Ascending aorta (tissue), 2 donors: Measurements from ENCODE around the gene SIN3A. TPM values are rescaled to one million over a fixed set of nuclear protein-coding genes. Genes with fewer than 3 reads are reported as not detected.

Experiments
- DNase-seq, 2 donors: peaks; one replicate each; pipeline ENCODE4 v3.0.0-alpha.2; 2019; ENCODE audit warnings: low spot score in 2 of 2
- H3K27ac ChIP-seq, 2 donors: fragments of 200-600 bp; sonication (generic); one replicate each; pipeline ENCODE4 v1.5.1; 2016 to 2017; ENCODE audit warnings: mild to moderate bottlenecking in 1 of 2
- H3K27me3 ChIP-seq: fragments of 200-600 bp; sonication (generic); one replicate; pipeline ENCODE4 v1.5.1; 2017
- H3K36me3 ChIP-seq, 2 donors: fragments of 200-600 bp; sonication (generic); one replicate each; pipeline ENCODE4 v1.5.1; 2016
- H3K4me1 ChIP-seq, 2 donors: fragments of 200-600 bp; sonication (generic); one replicate each; pipeline ENCODE4 v1.5.1; 2016 to 2017; ENCODE audit warnings: mild to moderate bottlenecking in 1 of 2
- H3K4me3 ChIP-seq, 2 donors: fragments of 200-600 bp; sonication (generic); one replicate each; pipeline ENCODE4 v1.5.1; 2016 to 2017; ENCODE audit warnings: mild to moderate bottlenecking in 1 of 2
- H3K9me3 ChIP-seq, 2 donors: fragments of 200-600 bp; sonication (generic); one replicate each; pipeline ENCODE4 v1.5.1; 2016
- intact Hi-C: fragments of 100-400 bp; cut with DNase I; formaldehyde crosslinking; loops from one replicate; pipeline ENCODE4 v1.15.1; 2023
- total RNA-seq: library from RNA; depleted of rRNA; stranded (reverse); fragments of >200 nt; gene quantifications from one replicate; pipeline ENCODE4 v1.1.0, GENCODE V29; 2016
- TF ChIP-seq, protein P1 (sequence below), 3 experiments: fragments of 200-600 bp in 2 of 3; fragments of 450-650 bp in 1 of 3; sonication (generic) in 2 of 3; IDR thresholded peaks; one replicate each; pipeline ENCODE4 v1.5.1; 2016 to 2019; ENCODE audit warnings: antibody characterized with exemption in 3 of 3, mild to moderate bottlenecking in 1 of 3, moderate library complexity in 1 of 3

Gene SIN3A
- total RNA-seq, 1 donor from 2014 or later: 41.0 TPM

DNA sequence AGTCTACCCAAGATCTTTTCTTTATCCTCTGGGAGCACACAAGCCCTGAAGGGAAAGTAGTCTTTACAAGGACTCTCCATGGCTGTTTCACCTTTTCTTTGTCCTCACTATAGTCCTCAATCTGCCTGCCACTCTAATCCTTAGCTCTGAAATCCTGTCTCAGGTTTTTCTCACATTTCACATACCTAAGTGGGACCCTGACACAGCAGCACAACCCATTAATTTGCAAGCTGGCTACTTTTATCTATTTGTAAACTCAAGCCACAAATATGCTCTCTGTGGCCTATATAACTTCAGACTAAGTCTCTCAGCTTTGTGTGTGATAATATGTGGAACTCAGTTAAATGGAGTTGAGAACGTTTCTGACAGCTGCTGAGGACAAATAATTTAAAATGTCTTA, 19.8 kb downstream of the SIN3A start:
- no peak overlapping the region for H3K4me3 ChIP-seq
- TF ChIP-seq, protein P1, sequence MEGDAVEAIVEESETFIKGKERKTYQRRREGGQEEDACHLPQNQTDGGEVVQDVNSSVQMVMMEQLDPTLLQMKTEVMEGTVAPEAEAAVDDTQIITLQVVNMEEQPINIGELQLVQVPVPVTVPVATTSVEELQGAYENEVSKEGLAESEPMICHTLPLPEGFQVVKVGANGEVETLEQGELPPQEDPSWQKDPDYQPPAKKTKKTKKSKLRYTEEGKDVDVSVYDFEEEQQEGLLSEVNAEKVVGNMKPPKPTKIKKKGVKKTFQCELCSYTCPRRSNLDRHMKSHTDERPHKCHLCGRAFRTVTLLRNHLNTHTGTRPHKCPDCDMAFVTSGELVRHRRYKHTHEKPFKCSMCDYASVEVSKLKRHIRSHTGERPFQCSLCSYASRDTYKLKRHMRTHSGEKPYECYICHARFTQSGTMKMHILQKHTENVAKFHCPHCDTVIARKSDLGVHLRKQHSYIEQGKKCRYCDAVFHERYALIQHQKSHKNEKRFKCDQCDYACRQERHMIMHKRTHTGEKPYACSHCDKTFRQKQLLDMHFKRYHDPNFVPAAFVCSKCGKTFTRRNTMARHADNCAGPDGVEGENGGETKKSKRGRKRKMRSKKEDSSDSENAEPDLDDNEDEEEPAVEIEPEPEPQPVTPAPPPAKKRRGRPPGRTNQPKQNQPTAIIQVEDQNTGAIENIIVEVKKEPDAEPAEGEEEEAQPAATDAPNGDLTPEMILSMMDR (IDR thresholded peaks at IDR 0.05): no peak
- no peak overlapping the region for H3K27ac ChIP-seq
- no peaks in the 10 kb centered on the region for H3K9me3 ChIP-seq
- peaks cover 18 to 30% of the 10 kb centered on the region in 2 donors for H3K36me3 ChIP-seq
- no peaks in the 10 kb centered on the region for H3K4me1 ChIP-seq
- intact Hi-C loops: no loop called here
- no peak for DNase-seq
- H3K27me3 ChIP-seq: no peaks in the 10 kb centered on the region

DNA sequence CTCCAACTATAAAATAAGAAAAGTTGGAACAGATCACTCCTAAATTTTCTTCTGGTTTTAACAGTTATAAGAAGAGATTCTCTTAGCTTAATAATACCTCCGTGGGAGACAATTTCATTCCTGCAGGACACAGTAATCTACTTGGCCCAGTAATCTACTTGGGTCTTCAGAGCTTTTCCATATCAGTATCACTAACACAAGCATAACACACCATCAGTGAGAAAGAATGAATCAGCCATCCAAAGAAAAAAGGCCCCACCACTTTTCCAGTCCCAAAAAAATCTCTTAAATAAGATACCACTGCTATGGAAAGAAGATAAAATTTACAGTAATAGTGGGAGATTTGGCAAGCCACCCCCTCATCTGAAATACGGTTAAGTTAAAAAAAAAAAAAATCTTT, 20.2 kb downstream of the SIN3A start:
- no peaks in the 10 kb centered on the region for H3K27me3 ChIP-seq
- intact Hi-C loops: no loop called here
- DNase-seq: no peak
- H3K36me3 ChIP-seq: peaks cover 19 to 32% of the 10 kb centered on the region in 2 donors
- H3K4me3 ChIP-seq: no peak overlapping the region
- TF ChIP-seq, protein P1 (IDR thresholded peaks at IDR 0.05): no peak
- no peaks in the 10 kb centered on the region for H3K4me1 ChIP-seq
- no peaks in the 10 kb centered on the region for H3K9me3 ChIP-seq
- no peak overlapping the region for H3K27ac ChIP-seq

DNA sequence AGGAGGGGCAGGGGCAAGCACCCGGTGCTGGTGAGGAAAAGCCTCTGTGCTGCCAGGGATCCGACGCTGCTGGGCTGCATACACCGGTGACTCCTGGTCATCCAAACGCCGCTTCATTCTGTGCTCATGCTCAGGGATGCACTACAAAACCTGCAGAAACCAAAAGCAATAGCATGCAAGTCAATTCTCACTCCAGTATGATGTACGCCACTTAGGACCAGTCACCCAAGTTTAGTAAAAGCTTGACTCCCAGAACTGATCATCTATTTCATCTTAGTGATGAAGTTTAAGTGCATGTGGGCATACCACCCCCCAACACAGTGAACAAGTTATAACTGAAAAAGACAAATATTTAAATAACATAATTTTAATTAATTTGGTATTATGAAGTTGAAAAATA, 21.2 kb downstream of the SIN3A start:
- Histone ChIP-seq H3K36me3 (peaks cover 19 to 37% of the 10 kb centered on the region in 2 donors), H3K4me1 (no peaks in the 10 kb centered on the region), H3K27ac (no peak overlapping the region), H3K4me3 (no peak overlapping the region), H3K9me3 (no peaks in the 10 kb centered on the region), H3K27me3 (no peaks in the 10 kb centered on the region)
- intact Hi-C loops: no loop called here
- TF ChIP-seq, protein P1 (IDR thresholded peaks at IDR 0.05): no peak
- no peak for DNase-seq

DNA sequence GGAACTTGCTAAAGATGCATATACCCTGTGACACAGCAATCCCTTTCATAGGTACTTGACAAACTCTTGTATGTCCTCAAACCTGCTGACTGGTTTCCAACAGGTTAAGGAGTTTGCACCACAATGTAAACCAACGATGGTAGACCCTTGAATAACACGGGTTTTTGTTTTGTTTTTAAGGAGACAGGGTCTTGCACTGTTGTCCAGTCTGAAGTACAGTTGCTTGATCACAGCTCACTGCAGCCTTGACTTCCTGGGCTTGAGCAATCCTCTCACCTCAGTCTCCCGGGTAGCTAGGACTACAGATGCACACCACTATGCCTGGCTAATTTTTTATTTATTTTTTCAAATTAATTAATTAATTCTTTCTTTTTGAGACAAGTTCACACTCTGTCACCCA, 23.3 kb downstream of the SIN3A start:
- Histone ChIP-seq H3K36me3 (peaks cover 27 to 46% of the 10 kb centered on the region in 2 donors), H3K4me3 (no peak overlapping the region), H3K4me1 (no peaks in the 10 kb centered on the region), H3K27me3 (no peaks in the 10 kb centered on the region), H3K9me3 (no peaks in the 10 kb centered on the region), H3K27ac (no peak overlapping the region)
- intact Hi-C loops: no loop called here
- DNase-seq: no peak
- TF ChIP-seq, protein P1 (IDR thresholded peaks at IDR 0.05): no peak

DNA sequence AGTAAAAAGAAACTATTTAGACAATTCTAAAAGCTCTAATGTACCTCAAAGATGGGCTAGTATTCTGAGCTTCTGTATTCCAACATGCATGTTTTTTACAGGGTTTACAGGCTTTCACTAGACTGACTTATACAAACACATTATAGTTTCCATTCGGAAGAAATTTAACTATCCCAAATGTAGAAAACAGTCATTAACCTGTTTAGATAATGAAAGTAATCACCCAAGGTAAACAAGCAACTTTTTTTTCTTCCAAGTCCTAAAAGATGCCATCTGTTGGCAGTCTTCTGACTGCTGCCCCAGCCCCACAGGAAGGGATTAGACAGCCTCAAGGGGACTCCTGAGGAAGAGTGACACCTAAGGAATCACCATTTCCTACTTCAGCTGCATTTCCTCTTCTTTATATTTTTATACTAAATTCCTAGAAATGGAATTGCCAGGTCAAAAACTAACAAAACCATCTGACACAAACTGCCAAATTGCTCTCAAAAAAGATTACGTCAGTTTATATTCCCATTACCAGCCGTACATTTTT, 25.5 kb downstream of the SIN3A start:
- TF ChIP-seq, protein P1 (IDR thresholded peaks at IDR 0.05): no peak
- Histone ChIP-seq H3K27ac (no peak overlapping the region), H3K27me3 (no peaks in the 10 kb centered on the region), H3K9me3 (no peaks in the 10 kb centered on the region), H3K4me3 (no peak overlapping the region), H3K36me3 (peaks cover 37 to 62% of the 10 kb centered on the region in 2 donors), H3K4me1 (no peaks in the 10 kb centered on the region)
- intact Hi-C loops: no loop called here
- DNase-seq: no peak

DNA sequence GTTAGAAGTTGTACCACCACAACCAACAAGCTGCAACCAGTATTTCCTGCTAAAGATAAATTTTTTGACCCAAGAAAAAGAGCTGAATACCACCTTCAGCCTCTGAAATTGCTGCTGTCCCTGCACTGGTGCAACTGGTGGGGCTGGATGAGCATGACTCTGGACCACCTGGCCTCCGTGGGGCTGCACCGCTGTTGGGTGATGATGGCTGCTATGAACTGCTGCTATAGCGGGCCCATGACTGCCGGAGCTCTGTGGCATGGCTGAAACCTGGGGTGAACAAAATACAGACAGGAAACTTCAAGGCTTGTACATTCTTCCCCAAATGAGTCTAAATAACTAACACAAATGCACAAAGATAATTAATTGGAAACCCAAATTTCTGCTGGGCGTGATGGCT, 28.9 kb downstream of the SIN3A start:
- no peak for DNase-seq
- H3K27me3 ChIP-seq: no peaks in the 10 kb centered on the region
- no peaks in the 10 kb centered on the region for H3K4me1 ChIP-seq
- intact Hi-C loops: no loop called here
- H3K27ac ChIP-seq: no peak overlapping the region
- no peaks in the 10 kb centered on the region for H3K9me3 ChIP-seq
- peaks cover 32 to 67% of the 10 kb centered on the region in 2 donors for H3K36me3 ChIP-seq
- no peak overlapping the region for H3K4me3 ChIP-seq
- TF ChIP-seq, protein P1 (IDR thresholded peaks at IDR 0.05): no peak
